Eye (tissue), 1 donor: ENCODE measurements around the gene ANKMY1.
A peak's percentile ranks its signal among the peaks of the same experiment; 100 is the strongest.
"Not testable (repeated sequence)": the region's sequence is repeated elsewhere in the genome, so short reads cannot be mapped to it uniquely, and the experiment has no call there.

Experiments used
- DNase-seq: peaks from one replicate; pipeline ENCODE4 v3.0.0-alpha.2; 2015

ANKMY1 gene

DNA sequence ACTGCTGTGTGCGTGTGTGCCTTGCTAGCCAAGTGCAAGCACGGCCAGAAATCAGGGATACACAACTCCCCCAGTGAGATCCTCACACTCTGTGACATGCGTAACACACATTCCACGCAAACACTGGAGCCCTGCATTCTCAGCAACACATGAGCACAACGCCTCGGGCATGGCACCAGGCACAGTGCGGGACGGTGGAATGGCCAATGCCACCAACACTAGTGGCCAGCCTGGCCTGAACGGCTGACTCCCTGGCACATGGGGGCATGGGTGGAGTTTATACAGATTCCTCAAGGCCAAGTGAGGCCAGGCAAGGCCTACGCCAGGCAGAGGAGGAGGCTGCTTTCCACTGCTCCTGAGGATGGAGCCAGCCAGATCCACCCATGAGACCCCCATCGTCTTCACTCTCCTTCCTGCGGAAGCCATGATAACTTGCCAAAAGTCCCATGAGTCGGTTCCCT is 56.2 kb downstream of the ANKMY1 start:
- DNase-seq, result no peak

DNA sequence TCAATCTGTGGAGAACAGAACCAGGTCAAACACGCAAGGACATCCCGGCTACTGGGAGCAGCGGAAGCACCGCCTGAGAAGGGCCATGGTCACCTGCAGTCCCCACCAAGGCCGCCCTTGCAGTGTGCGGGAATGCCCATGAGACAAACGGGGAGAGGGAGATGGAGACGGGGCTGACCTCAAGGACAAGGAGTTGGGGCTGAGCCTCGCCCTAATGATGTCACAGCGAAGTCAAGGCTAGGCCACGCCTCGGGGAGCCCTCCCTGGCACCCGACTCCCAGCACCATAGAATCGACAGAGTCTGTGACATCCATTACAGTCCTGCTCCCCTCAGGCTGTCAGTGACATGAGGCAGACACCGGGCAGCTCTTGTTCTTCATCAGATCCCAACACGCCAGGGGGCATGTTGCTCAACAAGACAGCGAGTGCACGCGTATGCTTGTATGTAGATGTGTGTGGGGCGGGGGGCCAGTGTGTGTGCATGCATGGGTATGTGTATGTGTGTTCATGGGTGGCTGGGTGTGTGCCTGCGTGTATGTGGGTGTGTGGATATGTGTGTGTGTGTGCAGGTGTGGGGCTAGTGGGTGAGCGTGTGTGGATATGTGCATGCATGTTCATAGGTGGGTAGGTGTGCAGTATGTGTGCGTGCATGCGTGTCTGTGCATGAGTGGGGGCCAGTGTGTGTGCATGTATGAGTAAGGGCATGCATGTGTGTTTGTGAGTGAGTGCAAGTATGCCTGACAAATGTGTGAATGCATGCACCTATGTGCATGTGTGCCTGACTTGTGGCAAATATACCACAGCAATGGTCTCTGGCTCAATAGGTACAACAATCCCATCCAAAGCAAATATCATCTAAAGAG is 57.0 kb downstream of the ANKMY1 start:
- DNase-seq, result no peak

DNA sequence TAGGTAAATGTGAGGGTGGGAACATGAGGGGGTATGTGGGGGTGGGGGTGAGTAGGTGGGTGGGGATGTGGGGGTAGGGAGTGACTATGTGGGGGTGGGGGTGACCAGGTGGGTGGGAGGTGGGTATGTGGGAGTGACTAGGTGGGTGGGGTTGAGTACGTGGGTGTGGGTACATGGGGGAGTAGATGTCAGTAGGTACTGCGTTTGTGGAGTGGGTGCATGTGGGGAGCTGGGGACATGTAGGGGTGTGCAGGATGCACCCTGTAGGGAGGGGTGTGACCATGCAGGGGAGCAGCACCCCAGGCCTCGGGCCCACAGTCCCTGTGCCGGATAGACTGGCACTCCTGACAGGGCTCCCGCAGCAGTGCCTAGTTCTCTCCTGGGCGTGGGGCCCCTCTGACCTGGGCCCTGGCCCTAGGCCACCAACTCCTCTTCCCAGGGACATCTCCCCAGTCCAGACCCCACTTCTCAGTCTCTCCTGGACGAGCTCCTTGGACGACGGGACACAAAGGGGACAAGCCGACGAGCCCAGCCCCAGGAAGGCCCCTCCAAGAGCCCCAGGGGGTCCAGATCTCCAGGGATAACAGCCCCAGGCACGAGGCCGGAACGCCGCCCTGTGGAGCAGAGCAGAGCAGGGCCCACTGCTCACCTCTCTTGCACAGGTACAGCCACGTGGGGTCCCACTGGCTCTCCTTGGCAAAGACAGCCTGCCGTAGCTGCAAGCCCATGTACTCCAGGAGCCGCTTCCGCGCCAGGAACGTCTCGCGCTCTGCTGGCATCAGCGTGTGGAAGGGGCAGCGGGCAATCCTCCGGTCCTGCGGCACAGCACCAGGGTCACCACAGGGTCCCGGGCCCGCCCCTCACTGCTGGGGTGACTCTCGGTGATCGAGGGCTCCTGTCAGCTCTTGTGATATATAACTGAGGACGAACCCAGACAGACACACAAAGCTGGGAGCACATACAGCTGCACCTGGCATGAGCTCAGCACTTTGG is 58.2 kb downstream of the ANKMY1 start:
- no peak for DNase-seq

DNA sequence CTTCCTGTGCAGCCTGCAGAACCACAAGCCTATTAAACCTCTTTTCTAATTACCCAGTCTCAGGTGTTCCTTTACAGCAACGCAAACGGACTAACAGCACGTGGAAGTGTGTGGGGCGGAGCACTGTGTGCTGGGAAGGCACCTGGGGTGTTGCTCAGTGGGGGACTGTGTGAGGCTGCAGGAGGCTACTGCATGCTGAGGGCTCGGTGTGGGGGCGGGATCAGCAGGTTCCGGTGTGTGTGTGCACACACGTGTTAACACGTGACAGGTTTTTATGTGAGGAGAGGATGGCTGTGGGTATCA is 58.9 kb downstream of the ANKMY1 start:
- DNase-seq, result no peak

DNA sequence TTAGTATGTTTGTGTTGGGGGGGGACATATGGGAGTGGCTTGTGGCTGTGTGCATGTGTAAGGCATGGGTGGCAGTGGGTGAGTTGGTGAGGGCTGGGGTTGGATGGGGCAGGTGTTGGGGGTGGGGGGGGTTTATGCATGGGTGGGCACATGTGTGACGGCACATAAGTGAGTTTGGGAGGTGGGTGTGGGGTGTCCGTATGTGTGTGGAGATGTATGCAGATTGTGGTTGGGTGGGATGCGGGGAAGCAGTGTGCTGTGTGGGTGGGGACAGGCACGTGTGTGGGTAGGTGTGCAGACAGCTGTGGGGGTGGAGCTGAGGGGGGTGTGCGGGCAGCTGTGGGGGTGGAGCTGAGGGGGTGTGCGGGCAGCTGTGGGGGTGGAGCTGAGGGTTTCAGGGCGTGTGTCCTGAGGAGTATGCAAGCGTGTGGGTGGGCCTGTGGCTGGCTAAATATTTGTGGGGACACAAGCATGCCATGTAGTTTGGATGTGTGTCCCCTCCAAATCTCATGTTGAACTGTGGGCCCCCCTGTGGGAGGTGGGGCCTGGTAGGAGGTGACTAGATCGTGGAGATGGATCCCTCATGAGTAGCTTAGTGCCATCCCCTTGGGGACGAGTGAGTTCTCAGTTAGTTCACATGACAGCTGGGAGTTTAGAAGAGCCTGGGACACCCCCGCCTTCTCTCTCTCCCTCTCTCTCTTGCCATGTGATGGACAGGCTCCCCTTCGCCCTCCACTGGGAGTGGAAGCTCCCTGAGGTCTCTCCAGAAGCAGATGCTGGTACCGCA is 59.4 kb downstream of the ANKMY1 start:
- no peak for DNase-seq

DNA sequence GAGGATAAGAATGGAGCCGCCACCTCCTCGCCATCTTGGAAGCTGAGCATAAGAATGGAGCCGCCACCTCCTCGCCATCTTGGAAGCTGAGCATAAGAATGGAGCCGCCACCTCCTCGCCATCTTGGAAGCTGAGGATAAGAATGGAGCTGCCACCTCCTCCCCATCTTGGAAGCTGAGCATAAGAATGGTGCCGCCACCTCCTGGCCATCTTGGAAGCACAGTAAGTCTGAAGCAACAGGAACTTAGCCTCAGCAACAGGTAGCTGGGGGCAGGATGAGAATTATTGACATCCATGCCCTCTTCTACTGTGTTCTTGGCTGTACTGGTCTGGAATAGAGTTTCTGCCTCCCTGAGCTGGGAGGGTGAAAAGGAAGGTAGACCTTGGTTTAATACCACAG is 60.7 kb downstream of the ANKMY1 start:
- DNase-seq, result not testable (repeated sequence)

DNA sequence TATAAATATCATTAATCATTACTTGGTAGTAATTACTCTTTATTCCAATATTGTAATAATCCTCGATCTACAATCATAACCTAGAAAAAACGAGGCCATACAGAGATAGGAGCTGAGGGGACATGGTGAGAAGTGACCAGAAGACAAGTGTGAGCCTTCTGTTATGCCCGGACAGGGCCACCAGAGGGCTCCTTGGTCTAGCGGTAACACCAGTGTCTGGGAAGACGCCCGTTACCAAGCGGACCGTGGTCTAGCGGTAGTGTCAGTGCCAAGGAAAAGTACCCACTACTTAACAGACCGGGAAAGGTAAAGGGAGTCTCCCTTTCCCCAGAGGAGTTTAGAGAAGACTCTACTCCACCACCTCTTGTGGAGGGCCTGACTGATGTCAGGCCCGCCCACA is 62.8 kb downstream of the ANKMY1 start:
- DNase-seq, result not testable (repeated sequence)

DNA sequence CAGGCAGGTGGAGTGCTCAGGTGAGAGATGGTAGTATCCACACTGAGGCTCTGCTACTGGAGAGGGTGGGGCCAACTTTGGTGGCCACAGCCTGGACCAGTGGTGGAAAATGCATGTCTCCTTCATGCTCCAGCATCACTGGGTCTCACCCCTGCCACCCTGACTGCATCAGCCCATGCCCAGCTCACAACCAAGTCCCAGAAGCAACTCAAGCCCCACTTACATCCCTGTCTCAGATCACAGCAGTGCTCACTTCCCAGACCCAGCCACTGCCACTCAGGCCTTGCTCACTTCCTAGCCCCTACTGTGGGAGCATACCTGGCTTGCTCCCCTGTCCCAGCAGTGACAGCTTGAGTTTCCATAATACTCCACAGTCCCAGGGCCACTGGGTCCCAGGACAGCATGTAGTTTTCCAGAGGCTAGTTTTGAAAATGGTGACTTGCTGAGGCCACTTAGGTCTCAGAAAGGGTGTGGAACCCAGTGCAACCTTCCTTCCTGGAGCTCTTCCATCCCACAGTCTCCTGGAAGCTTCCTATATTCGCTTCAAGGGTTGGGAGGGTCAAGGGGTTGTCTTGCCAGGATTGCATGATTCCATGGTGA is 63.5 kb downstream of the ANKMY1 start:
- no peak for DNase-seq

DNA sequence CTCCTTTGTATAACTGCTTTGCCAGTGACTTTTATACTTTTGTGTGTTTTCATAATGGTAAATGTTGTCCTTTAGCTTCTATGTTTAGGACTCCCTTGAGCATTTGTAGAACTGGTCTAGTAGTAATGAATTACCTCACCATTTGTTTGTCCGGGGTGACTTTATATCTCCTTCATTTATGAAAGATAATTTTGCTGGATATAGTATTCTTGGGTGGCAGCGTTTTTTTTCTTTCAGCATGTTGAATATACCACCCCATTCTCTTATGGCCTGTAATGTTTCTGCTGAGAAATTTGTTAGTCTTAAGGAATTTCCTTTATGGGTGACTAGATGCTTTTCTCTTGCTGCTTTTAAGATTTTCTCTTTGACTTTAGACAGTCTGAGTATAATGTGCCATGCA is 66.3 kb downstream of the ANKMY1 start:
- no peak for DNase-seq

DNA sequence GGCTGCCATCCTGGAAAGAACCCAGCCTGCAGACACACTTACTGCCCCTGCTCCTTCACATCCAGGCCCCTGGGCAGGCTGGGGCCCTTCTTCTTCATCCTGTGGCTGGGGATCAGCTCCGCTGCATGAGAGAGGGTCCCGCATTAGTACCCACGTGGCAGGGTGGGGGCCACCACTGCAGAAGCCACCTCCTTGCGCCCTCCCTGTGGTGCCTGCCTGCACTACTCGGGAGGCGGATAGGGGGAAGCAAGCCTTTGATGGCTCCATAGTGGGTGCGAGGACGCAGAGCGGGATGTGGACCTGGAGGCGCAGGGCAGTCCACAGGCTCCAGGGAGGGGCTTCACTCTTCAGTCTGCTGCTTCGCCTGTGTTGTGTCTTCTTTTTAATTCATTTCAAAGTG is 75.6 kb downstream of the ANKMY1 start:
- no peak for DNase-seq

DNA sequence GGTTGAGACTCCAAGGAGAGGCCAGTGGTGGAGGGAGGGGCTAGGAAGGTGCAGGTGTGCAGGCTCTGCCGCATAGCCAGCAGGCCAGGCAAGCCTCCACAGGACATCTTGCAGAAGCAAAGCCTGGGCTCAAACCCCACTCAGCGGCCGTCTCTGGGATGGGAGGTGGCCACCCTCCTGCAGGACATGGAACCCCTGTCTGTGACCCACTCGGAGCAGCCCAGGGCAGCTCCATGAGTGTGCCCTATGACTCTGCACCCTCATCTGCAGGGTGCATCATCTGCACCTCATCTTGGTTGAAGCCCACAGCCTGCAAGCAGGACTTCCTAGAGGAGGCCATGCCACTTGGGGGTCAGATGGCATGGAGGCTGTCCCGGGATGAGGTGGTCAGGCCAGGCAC is 76.1 kb downstream of the ANKMY1 start:
- DNase-seq, result no peak

DNA sequence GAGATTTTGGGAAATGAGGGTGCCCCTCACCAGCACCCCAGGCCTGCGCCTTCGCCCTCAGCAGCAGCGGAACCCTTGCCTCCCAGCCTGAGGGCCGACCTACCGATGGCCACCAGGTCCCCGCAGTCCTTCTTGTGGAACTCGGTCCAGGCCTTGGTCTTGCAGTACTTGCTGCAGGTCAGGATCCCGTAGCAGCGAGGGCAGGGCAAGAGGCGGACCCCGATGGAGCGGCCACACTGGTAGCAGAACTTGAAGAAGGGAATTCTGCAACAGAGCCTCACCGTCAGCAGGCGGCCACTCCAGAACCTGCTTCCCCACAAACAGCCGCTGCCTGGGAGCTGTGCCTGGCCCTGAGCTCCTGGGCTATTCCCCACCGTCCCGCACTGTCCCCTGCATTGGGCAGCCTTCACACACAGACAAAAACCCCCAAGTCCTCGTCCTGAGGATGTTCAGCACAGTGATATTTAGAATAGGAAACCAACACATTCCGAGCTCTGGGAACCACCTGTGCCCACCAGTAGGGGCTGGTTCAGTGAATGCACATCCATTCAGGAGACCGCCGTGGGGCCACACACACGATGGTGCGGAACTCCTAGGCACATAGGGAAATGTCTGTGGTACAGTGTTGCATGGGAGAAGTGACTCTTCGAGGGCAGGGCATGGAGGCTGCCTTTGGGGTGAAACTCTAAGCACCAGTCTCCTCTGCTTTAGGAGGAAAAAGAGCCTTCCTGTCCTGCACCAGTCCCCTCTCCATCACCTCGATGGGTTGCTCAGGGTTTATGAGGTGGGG is 76.8 kb downstream of the ANKMY1 start:
- no peak for DNase-seq

DNA sequence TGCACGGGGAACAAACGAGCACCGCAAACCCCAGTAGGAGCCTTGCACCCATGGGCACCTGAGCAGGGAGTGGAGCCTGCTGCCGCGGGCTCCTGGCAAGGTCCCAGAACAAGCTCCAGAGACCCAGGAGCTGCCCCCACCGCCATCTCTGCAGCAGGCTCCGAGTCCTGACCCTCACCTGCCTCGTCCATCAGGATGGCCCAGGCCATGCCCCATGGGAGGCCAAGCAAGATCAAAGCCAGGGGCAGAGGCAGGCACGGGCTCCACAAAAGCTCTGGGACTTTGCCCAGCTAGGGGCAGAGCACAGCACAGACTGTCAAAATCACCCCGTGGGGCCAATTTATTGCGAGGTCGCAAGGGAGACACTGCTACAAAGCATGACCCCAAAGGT is 78.7 kb downstream of the ANKMY1 start:
- DNase-seq, result no peak

DNA sequence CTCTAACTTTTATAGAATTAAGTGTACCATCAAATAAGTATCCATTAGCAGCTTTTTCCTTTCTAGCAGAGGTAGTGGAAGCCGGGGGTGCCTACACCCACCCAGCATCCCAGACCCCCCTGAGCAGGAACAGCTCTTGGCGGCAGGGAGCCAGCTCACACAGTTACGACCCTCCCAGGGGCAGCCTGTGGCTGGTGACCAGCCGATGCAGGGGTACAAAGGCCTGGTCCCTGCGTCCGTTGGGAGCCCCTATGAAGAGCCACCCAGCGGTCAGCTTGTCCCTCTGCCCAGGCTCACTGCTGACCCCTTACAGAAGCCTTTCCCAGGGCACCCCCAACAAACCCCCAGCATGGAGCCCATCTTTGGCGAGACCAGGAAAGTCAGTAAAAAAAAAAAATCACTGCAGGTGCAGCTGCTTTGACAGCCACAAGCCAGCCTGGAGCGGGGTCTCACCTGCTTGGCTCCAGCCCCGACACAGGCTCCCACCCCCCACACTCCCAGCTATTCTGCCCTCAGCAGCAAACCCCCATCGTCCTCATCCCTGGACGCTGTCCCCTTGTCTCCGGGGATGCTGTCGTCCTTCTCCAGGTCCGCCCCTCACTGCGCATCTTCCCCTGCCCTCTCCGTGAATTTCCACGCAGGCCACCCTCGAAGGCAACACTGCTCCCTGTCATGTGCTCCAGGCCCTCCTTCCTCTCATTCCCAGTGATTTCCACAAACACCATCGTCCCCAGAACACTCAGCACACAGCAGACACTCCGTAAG is 79.3 kb downstream of the ANKMY1 start:
- DNase-seq, result no peak

DNA sequence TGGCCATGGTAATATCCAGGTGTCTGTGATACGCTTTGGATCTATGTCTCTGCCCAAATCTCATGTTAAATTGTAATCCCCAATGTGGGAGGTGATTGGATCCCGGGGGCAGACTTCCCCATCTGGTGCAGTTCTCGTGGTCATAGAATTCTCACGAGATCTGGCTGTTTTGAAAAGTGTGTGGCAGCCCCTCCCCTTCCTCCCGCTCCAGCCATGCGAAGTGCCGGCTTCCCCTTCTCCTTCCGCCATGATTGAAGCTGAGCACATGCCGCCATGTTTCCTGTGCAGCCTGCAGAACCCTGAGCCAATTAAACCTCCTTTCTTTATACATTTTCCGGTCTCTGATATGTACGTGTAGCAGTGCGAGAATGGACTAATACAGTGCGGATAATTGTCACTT is 79.9 kb downstream of the ANKMY1 start:
- DNase-seq, result peak; percentile 9

DNA sequence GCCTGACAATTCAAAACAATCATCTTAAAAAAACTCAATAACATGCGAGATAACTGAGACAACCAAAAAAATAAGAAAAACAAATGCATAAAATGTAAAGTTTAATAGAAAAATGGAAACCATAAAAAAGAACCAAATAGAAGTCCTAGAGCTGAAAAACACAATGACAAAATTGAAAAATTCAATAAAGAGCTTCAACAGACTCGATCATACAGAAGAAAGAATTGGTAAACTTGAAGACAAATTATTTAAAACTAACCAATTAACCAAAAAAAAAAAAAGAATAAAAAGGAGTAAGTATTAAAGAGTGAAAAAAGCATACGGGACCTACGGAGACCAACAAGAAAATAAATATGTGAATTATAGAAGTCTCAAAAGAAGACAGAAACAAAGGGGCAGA is 84.6 kb downstream of the ANKMY1 start:
- peak; percentile 38 for DNase-seq

DNA sequence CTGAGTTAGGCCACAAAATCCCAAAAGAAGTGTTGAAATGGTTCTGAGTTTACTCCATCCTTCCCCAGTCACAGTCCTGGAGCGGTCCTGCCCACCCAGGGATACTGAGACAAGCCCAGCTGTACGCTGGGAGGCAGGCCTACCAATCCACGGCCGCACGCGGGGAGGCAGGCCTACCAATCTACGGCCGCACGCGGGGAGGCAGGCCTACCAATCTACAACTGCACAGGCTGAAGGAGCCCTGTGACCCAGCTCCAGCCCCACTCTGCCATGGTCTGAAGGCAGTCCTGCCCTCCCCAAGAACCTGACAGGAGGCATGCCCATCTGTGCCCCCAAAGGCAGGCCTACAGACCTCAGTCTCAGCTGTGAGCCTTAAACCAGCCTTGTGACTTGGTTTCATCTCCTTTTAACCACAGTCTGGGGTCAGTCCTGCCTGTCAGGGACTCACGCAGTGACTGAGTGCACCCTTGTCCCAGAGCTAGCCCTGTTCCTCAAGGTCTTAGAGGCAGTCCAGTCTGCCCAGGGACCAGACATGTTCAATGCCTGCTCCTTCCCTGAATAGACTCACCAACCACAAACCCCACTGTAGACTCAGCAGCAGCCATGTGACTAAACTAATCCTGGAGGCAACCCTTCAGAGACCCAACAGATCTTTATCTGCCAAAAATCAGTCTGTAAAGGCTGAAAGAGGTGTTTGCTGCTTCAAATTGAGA is 85.6 kb downstream of the ANKMY1 start:
- DNase-seq, result no peak

DNA sequence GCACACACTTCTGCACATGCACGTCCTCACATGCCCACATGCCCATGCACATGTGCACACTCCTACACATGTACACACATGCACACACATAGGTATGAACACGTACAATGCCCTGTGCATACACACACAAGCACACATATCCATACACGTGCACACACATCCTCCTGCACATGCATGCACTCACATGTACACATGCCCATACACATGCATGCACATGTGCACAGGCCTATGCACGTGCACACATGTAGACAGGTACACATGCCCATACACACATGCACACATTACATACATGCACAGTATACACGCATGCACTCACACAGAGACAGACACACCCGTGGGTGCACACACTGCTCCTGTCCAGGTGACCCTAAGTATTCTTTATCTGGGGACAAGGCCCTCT is 88.0 kb downstream of the ANKMY1 start:
- no peak for DNase-seq

DNA sequence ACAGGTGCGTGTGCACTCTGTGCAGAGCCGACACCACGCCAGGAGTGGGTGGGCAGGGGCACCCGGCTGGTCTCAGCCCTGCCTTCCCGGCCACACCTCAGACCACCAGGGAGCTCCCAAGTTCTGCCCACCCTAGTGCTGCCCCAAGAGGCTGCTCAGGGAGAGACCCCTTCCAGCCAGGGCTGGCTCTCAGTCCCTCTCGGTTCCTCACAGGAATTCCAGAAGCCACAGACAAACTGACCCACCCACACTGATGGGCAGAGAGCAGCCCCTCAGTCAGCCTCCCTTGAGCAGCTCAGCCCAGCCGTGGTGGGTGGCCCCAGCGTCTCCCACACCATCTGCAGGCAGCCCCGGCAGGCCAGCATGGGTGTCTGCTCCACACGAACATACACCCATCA is 88.5 kb downstream of the ANKMY1 start:
- peak; percentile 39 for DNase-seq
